Left colon (tissue), 2 donors: ENCODE results near the gene NOP10. TPM values are rescaled to one million over a fixed set of nuclear protein-coding genes. Genes with fewer than 3 reads are reported as not detected.
"Not testable (repeated sequence)": the region's sequence is repeated elsewhere in the genome, so short reads cannot be mapped to it uniquely, and the experiment has no call there.

Source experiments
- ATAC-seq: fragments of 200-7000 bp; cut with Tn5 transposase; one replicate; pipeline ENCODE4 v1.9.1; 2020; ENCODE audit warnings: mild to moderate bottlenecking, moderate library complexity
- DNase-seq, 2 donors: peaks; one replicate each; pipeline ENCODE4 v3.0.0-alpha.2; 2020
- intact Hi-C, 2 donors: fragments of 100-400 bp; cut with DNase I in 1 of 2; cut with micrococcal nuclease in 1 of 2; formaldehyde crosslinking; loops; one replicate each; pipeline versions ENCODE4 v1.11.2 to v1.14.0; 2022; cut with DNase I, micrococcal nuclease
- total RNA-seq, 2 donors: library from RNA; stranded (reverse); fragmentation: NEBNext Ultra II Directional; extraction: Animal tissue kit (Norgen Biotek cat#: 25700); gene quantifications; one replicate each; pipeline ENCODE4 v1.2.1, GENCODE V29; 2021
- donor health status: DM: no; HTN: no; CAD: no.
- donor health status: DM: yes; HTN: yes; CAD: no.

Gene NOP10
- total RNA-seq, 2 donors from 2014 or later = 139 to 142 TPM

- DNase-seq (no peak), ATAC-seq (no peak)
- intact Hi-C loops = no loop called here
Observed at GRCh38 chr15:34361278-34361677, 18.3 kb upstream of the NOP10 start.

- intact Hi-C loops = no loop called here
- ATAC-seq (no peak), DNase-seq (no peak)
Observed at GRCh38 chr15:34360298-34360697, 17.4 kb upstream of the NOP10 start.

- intact Hi-C loops = no loop called here
- ATAC-seq = peak; percentile 45
- DNase-seq = peak; percentile 34 to 62
Observed at GRCh38 chr15:34359416-34359815, 16.5 kb upstream of the NOP10 start.

GRCh38 chr15:34358948-34359347 is 16.0 kb upstream of the NOP10 start:
- DNase-seq (no peak), ATAC-seq (no peak)
- intact Hi-C loops = no loop called here

DNA sequence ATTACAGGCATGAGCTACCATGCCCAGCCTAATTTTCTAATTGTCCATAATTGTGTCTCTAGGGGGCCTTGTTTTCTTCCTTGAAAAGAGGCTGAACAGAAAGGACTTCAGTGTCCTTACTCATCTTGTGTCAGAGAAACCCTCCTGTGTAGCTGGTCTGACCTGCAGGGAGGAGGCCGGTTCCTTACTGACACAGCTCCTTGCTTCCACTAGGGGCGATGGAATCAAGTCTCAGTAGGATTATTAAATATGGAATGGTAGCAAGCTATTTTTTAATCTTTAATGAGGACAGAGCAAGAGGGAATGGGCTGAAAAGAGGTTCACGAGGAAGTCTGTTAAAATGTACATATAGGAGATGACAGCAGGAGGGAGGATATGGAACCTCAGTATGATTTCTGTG is 15.4 kb upstream of the NOP10 start:
- ATAC-seq = no peak

GRCh38 chr15:34357653-34358052 is 14.7 kb upstream of the NOP10 start:
- DNase-seq (no peak), ATAC-seq (no peak)
- intact Hi-C loops = no loop called here

More for the DNA sequence above, 15.4 kb upstream of the NOP10 start:
- intact Hi-C loops = no loop called here
- no peak for DNase-seq

GRCh38 chr15:34355241-34355640 is 12.3 kb upstream of the NOP10 start:
- intact Hi-C loops = no loop called here
- DNase-seq (no peak), ATAC-seq (no peak)

- intact Hi-C loops = no loop called here
- ATAC-seq = no peak
- no peak for DNase-seq
Observed at GRCh38 chr15:34354286-34354685, 11.3 kb upstream of the NOP10 start.

DNA sequence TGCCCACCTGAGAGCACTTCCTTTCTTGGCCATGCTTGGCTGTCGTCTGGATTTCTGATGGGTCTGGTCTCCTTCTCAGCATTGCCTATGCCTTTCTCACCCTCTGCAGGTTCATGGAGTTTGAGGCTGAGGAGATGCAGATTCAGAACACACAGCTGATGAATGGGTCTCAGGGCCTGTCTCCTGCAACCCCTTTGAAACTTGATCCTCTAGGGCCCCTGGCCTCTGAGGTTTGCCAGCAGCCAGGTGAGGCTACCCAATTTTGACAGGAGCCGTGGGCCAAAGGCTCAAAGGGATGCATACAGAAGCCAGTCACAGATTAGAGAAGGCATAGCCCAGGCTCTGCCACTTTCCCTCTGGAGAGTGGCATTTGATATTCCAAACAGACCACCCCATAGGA is 10.7 kb upstream of the NOP10 start:
- ATAC-seq (no peak), DNase-seq (no peak)
- intact Hi-C loops = no loop called here

DNA sequence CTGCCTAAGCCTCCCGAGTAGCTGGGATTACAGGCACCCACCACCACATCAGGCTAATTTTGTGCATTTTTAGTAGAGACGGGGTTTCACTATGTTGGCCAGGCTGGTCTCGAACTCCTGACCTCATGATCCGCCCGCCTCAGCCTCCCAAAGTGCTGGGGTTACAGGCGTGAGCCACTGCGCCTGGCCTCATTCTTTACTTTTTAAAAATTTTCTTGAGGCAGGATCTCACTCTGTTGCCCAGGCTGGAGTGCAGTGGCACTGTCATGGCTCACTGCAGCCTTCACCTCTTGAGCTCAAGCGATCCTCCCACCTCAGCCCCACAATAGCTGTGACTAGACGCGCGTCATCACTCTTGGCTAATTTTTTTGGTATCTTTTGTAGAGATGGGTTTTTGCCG is 10.1 kb upstream of the NOP10 start:
- DNase-seq, ATAC-seq, intact Hi-C loops: not testable (repeated sequence)

DNA sequence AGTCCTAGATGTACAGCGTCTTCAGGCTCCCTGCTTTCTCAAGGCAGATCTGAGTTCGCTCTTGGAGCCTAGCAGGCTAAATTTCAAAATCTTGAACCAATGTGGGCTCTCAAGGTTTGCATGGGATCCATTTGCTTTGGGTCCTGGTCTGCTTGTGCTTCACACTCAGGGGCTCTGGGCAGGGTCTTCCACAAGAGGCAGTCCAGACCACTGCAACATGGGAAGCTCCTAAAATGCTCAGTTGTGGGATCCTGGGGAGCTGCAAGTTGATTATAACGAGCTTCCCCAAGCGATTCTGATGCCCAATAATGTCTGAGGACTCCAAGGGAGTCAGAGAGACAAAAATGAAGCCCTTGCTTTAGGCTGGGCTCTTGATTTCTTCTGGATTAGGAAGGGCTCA is 6.8 kb upstream of the NOP10 start:
- DNase-seq (no peak), ATAC-seq (no peak)
- intact Hi-C loops = no loop called here

- ATAC-seq (peak; percentile 11), DNase-seq (no peak)
- intact Hi-C loops = no loop called here
Observed at GRCh38 chr15:34348735-34349300, 5.9 kb upstream of the NOP10 start.

DNA sequence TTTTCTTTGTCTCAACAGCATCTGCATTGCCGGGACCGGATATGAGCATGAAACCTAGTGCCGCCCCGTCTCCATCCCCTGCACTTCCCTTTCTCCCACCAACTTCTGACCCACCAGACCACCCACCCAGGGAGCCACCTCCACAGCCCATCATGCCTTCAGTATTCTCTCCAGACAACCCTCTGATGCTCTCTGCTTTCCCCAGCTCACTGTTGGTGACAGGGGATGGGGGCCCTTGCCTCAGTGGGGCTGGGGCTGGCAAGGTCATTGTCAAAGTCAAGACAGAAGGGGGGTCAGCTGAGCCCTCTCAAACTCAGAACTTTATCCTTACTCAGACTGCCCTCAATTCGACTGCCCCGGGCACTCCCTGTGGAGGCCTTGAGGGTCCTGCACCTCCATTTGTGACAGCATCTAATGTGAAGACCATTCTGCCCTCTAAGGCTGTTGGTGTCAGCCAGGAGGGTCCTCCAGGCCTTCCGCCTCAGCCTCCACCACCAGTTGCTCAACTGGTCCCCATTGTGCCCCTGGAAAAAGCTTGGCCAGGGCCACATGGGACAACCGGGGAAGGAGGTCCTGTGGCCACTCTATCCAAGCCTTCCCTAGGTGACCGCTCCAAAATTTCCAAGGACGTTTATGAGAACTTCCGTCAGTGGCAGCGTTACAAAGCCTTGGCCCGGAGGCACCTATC is 5.2 kb upstream of the NOP10 start:
- intact Hi-C loops = no loop called here
- ATAC-seq (no peak), DNase-seq (no peak)

GRCh38 chr15:34342213-34342736 is 661 bp downstream of the NOP10 start:
- DNase-seq, intact Hi-C loops: not testable (repeated sequence)
- ATAC-seq = peak; percentile 22

DNA sequence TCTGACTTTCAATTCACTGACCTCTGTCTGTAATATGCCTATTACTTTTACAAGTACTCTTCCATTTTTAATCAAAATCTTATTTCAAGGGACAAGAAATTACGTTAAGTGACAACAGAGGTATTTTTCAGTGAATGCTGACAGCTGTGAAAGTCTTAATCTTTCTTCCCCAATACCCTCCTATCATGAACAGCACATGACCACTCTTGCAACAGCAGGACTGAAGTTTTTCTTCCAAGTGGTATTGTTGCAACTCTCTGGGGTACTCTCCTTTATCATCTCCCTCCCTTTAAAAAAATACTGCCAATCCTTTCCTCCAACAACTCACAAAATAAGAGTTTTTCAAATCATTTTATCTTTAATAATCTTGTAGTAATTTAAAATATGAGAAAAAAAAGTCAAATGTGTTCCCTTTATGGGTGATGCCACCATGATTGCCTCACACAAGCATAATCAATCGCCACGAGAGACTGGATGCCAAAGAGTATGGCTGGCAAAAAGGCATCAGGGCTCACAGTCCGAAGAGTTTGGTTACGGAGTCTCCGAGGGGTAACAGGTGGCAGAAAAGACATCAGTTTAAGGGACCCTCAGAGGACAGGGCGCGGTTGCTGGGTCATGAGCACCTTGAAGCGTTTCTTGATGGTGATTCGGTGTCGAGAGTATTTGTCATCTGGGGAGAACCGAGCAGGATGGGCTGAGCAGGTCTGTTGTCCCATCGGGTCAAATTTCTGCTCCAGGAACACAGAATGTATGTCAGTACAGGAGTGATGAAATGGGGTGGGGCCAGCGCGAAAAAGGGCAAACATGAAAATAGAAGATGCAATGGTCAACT is 1.3 kb downstream of the NOP10 start:
- no peak for ATAC-seq

DNA sequence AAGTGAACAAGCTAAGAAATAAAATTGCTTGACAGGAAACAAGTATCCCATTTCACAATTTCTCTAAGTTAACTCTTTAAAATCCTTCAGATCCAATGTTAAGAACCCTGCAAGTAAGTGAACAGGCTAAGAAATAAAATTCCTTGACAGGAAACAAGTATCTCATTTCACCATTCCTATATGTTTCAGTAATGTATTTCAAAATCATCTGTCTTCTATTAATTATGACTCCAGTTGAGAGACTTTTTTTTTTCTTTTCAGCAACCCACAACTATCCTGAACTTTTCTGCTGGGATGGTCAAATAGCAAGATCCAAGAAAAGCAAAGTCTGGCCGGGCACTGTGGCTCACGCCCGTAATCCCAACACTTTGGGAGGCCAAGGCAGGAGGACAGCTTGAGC is 3.0 kb downstream of the NOP10 start:
- intact Hi-C loops = no loop called here
- no peak for ATAC-seq
- no peak for DNase-seq

More for the DNA sequence above, 1.3 kb downstream of the NOP10 start:
- intact Hi-C loops = no loop called here
- no peak for DNase-seq

DNA sequence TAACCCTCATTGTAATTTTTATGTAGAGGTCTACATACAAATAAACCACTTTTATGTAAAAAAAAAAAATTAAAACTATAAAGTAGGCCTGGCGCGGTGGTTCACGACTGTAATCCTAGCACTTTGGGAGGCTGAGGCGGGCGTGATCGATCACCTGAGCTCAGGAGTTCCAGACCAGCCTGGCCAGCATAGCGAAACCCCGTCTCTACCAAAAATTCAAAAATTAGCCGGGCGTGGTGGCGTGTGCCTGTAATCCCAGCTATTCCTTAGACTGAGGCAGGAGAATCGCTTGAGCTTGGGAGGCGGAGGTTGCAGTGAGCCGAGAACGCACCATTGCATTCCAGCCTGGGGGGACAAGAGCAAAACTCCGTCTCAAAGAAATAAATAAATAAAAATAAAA is 4.6 kb downstream of the NOP10 start:
- ATAC-seq (no peak), DNase-seq (no peak)
- intact Hi-C loops = no loop called here

DNA sequence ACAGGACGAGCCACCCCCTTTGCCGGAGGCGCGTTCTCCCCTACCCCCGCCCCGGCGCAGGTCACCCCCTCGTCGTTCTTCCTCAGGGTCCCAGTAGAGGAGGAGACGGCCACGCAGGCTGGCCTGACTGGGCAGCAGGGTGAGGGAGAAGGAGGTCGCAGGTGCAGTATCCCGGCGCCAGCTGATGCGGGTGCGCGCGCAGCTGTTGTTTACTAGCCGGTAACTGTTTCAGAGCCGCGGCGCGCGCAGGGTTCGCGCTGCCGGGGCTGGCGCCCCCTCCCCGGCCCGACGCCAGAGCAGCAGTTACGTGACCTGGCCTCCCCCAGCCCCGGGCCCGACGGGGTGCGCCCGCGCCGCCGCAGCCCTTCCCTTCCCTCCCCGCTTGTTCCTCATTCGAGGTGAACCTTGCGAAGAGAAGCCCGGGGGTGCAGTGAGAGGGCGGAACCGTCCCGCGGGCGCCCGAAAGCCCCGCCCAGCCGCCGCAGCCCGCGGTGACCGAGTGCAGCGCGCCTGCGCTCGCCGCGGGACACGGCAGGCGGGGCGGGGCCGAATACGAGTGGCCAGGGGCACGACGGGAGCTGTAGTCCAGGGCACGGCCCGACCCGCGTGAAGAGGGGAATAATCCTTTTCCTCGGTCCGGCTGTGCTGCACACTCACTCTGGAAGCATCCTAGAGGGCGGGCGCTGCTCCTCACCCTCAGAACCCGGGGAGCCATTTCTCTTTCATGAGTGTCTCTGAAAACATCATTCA is 5.2 kb downstream of the NOP10 start, which contains the start of gene SLC12A6:
Gene SLC12A6 (minus strand): TSS at position 225 of the 750 bp plus-strand sequence. CDS start 1,101 bp downstream, outside the sequence.
- ATAC-seq (peak; percentile 96), DNase-seq (peak; percentile 88 to 95)
- intact Hi-C loops = no loop called here

GRCh38 chr15:34336991-34337556 is 5.9 kb downstream of the NOP10 start:
- ATAC-seq (peak; percentile 21), DNase-seq (peak in 1 of 2 donors; percentile 27)
- intact Hi-C loops = no loop called here
